GM19455 (cell line): ENCODE results near the gene KBTBD12.

Experiments
- ATAC-seq: cut with Tn5 transposase; IDR thresholded peaks from one replicate; pipeline ENCODE4 v1.9.1; 2021; ENCODE audit not compliant: unreplicated experiment

KBTBD12 gene

DNA sequence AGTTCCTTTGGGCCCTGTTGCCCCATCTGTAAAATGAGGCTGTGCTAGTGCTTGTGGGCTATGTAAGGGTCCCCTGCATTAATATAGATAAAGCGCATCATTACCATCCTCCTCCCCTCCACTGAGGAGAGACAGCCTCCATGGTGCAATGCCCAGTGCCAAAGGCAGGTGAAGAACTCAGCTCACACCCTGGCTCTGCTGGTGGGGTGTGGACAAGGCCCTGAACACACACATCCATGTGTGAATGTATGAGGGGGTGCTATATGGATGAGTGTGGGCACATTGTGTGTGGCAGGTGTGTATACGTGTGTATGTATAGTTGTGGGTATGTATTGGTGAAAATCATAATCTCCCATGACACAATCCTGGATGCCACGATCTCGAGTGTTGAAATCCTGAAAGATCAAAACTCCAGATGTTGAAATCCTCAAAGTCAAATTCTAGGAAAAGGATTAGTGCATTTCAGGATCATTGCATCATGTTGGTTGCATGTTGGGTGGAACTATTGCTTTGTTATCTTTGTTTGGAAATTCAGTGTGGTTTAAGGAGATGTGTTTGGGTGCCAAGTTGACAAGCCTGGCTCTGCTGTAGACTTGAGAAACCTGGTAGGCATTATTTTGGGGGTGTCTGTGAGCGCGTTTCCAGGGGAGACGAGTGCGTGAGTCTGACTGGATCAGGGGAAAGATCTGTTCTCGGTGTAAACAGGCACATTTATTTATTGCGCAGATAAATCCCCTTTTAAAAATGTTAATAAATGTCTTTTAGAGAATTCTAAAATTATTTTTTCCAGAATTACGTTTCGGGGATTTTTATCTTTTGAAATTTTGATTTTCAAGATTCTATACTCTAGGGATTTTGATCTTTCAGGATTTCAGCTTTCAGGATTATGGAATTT, 95.2 kb downstream of the KBTBD12 start:
- no peak for ATAC-seq

DNA sequence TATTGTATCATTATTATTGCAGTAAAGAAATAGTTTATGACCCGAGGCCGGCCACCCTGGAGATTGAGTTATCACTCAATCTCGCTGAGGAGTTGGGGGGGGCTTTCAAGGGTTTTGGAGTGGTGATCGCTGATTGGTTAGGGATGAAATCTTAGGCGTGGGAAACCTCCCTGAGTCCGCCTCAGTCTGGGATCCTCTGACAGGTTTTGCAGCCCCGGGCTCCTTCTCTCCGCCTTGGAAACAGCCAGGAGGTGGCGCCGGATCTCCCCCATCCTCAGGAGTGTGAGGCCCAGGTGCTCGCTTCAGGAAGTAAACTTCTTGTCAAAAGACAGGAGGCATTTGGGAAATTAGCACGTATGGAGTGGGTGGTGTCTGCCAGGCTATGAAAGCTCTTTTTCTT, 96.1 kb downstream of the KBTBD12 start:
- ATAC-seq: no peak

DNA sequence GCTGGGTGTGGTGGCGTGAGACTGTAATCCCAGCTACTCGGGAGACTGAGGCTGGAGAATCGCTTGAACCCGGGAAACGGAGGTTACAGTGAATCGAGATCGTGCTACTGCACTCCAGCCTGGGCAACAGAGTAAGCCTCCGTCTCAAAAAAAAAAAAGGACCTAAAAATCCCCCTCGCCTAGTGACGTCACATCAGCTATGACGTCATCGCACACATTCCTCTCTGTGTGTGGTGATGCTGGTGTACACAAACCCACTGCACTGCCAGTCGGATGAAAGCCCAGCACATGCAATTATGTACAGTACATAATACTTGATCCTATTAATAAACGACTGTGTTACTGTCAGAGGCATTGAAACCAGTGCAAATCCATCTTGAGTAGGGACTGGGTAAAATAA, 97.0 kb downstream of the KBTBD12 start:
- ATAC-seq: no peak

DNA sequence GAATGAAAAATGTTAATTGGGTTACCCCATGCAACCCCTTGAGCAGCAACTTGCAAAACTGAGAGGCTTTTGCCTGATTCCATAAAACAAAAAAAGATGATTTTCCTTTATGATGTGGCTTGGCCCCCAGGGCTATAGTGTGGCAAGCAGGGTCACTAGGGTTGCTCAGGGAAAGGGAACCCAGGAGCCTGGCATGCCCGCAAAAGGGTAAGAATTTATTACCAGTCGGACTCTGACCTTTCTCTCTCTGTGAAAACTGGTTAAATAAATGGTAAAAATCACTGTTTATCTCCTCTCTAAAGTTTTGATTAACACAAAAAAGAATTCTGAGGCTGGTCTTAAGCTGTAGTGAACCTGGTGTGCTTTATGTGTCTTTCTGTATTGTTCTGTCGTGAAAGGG, 99.5 kb downstream of the KBTBD12 start:
- no peak for ATAC-seq

DNA sequence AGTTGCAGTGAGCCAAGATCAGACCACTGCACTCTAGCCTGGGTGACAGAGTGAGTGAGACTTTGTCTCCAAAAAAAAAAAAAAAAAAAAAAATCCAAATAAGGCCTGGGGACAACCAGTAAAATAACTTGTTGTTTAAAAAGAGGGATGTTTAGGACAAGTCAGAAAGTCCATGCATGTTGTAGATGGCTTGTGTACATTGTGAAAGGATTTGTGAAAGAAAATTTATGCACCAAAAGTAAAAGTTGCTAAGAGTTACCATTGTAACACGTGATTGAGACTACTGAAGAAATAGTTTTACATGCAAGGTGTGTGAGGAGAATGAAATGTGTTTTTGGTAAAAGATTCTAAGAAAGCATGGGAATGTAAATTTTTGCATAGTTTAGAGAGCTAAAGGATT, 101.5 kb downstream of the KBTBD12 start:
- ATAC-seq: no peak

DNA sequence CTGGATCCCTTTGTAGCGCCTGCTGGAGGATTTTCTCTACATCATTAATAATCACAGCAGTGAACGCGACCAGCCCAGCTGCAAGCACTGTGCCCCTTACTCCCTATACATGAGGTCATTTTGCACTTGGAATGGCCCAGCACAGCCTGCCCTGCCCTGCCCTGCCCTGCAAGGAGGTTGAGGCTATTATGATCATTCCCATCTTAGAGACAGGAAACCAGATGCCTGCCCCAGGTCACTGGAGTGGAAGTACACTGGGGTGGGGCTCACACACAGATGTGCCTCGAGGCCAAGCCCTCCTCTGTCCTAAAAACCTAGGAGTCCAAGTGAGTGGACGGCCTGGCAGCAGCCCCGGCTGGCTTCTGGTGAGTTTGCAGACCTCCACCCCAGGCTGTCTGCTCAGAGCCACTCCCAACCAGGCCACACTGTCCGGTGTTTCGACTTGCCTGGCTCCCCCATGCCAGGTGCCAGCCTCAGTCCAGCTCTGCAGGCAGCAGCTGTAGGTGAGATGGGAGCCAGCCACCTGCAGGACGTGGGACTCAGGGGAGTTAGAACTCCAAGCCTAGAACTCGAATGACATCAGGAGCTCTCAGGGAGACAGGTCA, 106.8 kb downstream of the KBTBD12 start:
- no peak for ATAC-seq

DNA sequence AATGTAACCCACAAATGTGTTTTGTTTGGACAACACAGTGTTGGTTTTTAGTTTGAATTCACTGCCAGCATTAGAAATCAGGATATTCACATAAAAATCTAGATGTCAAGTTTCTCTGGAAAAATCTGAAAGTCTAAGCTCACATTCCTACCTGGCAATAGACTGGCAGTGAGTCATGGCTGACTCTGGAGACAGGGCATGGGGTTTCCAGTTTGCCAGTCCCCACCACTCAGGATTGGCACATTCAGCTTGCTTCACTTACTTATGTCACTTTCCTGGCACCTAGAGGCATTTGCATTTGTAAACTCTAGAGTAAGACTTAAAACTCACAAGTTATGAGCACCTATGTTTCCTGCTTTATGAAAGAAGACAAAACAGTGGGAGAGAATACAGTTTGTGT, 118.1 kb downstream of the KBTBD12 start:
- no peak for ATAC-seq

DNA sequence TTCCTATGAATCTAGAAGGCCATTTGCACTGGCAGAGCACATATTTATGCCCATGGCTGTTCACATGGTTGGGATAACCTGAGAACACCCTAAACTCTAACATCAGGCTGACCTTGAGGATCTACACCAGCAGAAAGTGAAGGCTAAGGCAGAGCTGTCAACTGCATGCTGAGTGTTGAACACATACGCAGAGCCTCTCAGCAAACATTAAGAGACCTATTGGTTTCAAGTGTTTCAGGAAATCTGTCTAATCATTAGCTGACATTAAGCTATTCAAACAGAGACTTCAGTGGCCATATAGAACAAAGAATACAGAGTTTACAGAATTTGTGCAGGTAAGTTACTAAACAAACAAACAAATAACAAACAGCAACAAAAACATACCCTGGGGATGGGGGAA, 121.1 kb downstream of the KBTBD12 start:
- no peak for ATAC-seq
